ENCODE data around the gene CIAO3.

- TF ChIP-seq CTCF (tag by site-specific recombination; IDR thresholded peaks at IDR 0.05) (no peak), GLI4 (tag by site-specific recombination; IDR thresholded peaks at IDR 0.05) (no peak), ZXDB (tag by site-specific recombination; IDR thresholded peaks at IDR 0.05) (no peak), ZNF239 (tag by site-specific recombination; IDR thresholded peaks at IDR 0.05) (no peak), ZNF24 (tag by site-specific recombination; IDR thresholded peaks at IDR 0.05) (no peak), ZNF776 (tag by site-specific recombination; IDR thresholded peaks at IDR 0.05; ENCODE audit: borderline replicate concordance) (no peak), ZNF664 (tag by site-specific recombination; IDR thresholded peaks at IDR 0.05) (no peak), ZNF140 (tag by site-specific recombination; IDR thresholded peaks at IDR 0.05) (no peak), PATZ1 (tag by site-specific recombination; IDR thresholded peaks at IDR 0.05) (0 out of 2 replicates have a peak, but pooled peaks have one; percentile 29), ZNF830 (tag by site-specific recombination; IDR thresholded peaks at IDR 0.05; ENCODE audit: low read depth) (no peak), KLF10 (tag by site-specific recombination; IDR thresholded peaks at IDR 0.05) (no peak)
These were observed 29.1 kb upstream of the CIAO3 start for GRCh38 chr16:769934-770333.
